SH-SY5Y (cell line): ENCODE results near the gene AEBP2.

Source experiments
- GATA2 ChIP-seq: IDR thresholded peaks from 2 replicates; pipeline ENCODE4 v1.6.1; 2011; ENCODE audit warnings: mild to moderate bottlenecking, low read depth, low read length
- GATA3 ChIP-seq: IDR thresholded peaks from 2 replicates; pipeline ENCODE4 v1.6.1; 2011; ENCODE audit warnings: low read depth, mild to moderate bottlenecking, low read length, moderate library complexity

DNA sequence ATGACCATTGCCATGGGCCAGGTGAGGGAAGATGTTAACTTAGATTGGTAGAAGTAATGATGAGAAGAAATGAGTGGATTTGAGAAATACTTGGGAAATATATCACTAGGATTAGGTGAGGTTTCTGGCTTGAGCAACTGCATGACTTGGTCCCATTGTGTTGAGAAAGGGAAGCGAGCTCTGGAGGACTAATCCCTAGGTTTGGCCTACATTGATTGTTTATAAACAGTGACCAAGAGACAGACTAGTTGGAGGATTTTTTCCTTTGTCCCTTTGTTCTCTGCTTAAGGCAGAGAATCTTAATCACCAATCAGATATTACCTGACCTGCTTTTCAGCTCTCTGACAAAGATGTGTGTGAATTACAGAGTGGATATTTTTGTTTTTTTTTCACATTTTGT lies 100.5 kb downstream of the AEBP2 start:
- TF ChIP-seq GATA2 (no peak), GATA3 (no peak)
